AG04449 (cell line): ENCODE measurements around the gene PLLP.

Experiments used
- CTCF ChIA-PET: fragments of 350-600 bp; formaldehyde crosslinking; extraction: SDS; loops from one replicate; lab custom pipeline; 2021; ENCODE audit warnings: antibody characterized with exemption; lab: Yijun Ruan, JAX
- POLR2A ChIA-PET: fragments of 400-600, 350-600 bp; formaldehyde crosslinking; extraction: SDS; loops from one replicate; lab custom pipeline; 2020; ENCODE audit warnings: antibody characterized with exemption, inconsistent platforms; lab: Yijun Ruan, JAX
- DNase-seq: peaks from one replicate; pipeline ENCODE4 v3.0.0-alpha.2; 2010; ENCODE audit warnings: low read depth, low spot score
- H3K4me3 ChIP-seq: 2 replicates; pipeline ENCODE4 v1.5.1; 2011; ENCODE audit warnings: low read depth, mild to moderate bottlenecking, control low read depth, low read length
- TF ChIP-seq, protein P1 (sequence below): IDR thresholded peaks from one replicate; pipeline ENCODE4 v1.5.1; 2011; ENCODE audit warnings: mild to moderate bottlenecking, moderate library complexity, low read length, control low read depth, inconsistent platforms; ENCODE audit not compliant: insufficient read depth; ENCODE audit errors: missing control alignments

The PLLP gene

DNA sequence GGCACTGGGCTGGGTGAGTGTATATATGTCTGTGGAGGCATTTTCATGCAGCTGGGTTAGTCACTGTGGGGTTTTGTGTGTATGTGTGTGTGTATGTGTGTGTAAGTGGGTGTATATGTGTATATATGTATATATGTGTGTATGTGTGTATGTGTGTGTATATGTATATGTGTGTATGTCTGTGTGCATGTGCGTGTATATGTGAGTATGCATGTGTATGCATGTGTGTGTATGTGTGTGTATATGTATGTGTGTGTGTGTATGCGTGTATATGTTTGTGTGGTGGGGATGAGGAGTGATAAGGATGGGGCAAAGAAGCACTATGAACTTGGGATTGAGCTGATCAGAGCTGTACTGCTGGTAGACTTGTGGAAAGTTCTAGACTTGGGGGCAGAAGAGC lies 29.0 kb upstream of the PLLP start:
- DNase-seq = no peak
- ChIA-PET CTCF (interaction anchor here (1.0 to 27.9 kb wide), 2 partner anchors 14 to 108 kb away, joined by 4 to 923 read pairs; no protein-coding TSS in a partner anchor), POLR2A (no interaction called here)
- H3K4me3 ChIP-seq = no peak overlapping the region
- TF ChIP-seq, protein P1, sequence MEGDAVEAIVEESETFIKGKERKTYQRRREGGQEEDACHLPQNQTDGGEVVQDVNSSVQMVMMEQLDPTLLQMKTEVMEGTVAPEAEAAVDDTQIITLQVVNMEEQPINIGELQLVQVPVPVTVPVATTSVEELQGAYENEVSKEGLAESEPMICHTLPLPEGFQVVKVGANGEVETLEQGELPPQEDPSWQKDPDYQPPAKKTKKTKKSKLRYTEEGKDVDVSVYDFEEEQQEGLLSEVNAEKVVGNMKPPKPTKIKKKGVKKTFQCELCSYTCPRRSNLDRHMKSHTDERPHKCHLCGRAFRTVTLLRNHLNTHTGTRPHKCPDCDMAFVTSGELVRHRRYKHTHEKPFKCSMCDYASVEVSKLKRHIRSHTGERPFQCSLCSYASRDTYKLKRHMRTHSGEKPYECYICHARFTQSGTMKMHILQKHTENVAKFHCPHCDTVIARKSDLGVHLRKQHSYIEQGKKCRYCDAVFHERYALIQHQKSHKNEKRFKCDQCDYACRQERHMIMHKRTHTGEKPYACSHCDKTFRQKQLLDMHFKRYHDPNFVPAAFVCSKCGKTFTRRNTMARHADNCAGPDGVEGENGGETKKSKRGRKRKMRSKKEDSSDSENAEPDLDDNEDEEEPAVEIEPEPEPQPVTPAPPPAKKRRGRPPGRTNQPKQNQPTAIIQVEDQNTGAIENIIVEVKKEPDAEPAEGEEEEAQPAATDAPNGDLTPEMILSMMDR = no peak

DNA sequence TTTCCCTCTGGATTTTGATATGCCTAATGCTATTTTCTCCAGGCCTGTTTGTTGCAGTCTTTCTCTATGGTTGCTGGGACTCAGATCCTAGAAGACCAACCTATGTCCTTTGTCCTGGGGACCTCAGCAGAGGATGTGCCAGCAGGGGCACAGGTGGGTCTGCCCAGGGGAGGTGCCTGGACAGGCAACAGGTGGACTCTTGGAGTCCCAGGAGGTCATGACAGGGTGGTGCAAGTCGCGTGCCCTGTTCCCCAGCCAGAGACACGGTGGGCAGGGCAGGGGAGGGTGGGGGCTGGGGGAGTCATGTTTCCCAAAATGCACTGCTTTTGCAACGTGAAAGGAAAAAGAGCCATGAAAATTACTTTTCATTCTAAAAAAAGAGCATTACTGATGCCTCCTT lies 26.3 kb upstream of the PLLP start:
- ChIA-PET CTCF (interaction anchor here (0.6 to 27.9 kb wide), 3 partner anchors 9 to 111 kb away, joined by 4 to 923 read pairs (median 27); no protein-coding TSS in a partner anchor), POLR2A (no interaction called here)
- DNase-seq = no peak
- TF ChIP-seq, protein P1 = no peak
- H3K4me3 ChIP-seq = no peak overlapping the region

DNA sequence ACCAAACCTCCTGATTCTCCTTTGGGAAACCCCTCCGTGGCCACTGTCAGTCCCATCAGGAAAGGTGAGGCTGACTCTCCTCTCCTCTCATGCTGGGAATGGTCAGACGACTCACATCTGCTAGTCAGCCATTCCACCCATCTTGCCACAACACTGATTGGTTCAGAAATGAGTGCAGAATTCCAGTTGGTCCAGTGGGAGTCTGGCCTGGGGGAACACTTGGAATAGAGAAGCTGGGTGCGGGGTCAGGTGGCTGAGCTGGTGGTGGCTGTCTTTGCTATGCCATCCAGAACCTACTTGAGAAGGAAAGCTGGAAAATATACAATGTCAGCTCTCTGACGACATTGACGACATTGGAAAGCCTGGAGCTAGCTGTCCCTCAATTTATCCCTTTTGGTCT lies 23.6 kb upstream of the PLLP start:
- H3K4me3 ChIP-seq = no peak overlapping the region
- ChIA-PET CTCF (interaction anchor here (1.2 to 27.9 kb wide), 2 partner anchors 114 to 135 kb away, joined by 4 to 923 read pairs; no protein-coding TSS in a partner anchor), POLR2A (no interaction called here)
- TF ChIP-seq, protein P1 = no peak
- DNase-seq = no peak

DNA sequence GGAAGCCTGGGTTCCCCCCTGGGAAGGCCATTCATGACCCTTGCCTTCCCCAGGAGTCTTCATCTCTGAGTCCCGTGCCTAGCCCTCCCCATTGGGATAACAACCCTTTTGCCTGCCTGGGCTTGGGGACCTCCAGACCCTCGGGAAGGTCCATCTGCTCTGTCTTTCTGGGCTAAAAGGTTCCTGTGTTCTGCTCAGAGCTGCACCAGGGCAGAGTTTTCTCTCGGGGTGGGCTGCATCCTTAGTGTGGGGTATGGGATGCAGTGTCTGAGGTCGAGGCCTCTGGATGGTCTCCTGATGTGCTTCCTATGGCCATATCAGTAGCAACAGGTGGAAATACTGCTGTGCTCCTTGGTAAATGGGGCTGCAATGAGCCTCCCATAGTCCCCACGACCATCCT lies 22.9 kb upstream of the PLLP start:
- ChIA-PET CTCF (interaction anchor here (27.9 kb wide), 1 partner anchor 114 kb away, joined by 923 read pairs; no protein-coding TSS in a partner anchor), POLR2A (no interaction called here)
- TF ChIP-seq, protein P1 = no peak
- no peak for DNase-seq
- no peak overlapping the region for H3K4me3 ChIP-seq

DNA sequence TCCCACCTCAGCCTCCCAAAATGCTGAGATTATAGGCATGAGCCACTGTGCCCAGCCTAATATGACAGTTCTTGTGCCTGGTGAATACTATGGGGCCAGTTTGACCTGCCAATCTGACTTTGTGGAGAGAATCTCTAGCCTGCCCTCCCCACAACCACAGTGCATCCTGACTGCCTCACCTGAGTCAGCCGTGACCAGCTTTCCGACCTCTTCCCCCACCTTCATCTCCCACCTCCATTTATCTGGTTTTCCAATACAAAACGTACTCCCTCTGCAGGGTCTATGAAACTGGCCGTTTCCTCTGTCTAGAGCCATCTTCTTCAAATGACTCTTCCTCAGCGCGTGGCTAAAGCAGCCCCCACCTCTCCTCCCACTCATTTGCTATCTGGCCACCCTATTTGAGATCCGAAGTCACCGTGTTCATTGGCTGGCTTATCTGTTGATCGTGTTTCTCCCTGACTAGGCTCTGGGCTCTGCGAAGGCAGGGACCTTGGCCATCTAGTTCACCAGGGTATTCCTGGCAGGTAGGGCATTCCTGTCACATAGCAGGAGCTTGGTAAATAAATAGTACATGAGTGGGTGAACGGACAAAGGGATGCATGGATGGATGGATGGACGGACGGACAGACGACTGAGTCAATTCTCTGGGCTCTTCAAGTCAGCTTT lies 22.3 kb upstream of the PLLP start:
- no peak for DNase-seq
- CTCF ChIA-PET = interaction anchor here (27.9 kb wide), 1 partner anchor 115 kb away, joined by 923 read pairs; no protein-coding TSS in a partner anchor
- TF ChIP-seq, protein P1 = no peak
- H3K4me3 ChIP-seq = no peak overlapping the region
- POLR2A ChIA-PET = no interaction called here

DNA sequence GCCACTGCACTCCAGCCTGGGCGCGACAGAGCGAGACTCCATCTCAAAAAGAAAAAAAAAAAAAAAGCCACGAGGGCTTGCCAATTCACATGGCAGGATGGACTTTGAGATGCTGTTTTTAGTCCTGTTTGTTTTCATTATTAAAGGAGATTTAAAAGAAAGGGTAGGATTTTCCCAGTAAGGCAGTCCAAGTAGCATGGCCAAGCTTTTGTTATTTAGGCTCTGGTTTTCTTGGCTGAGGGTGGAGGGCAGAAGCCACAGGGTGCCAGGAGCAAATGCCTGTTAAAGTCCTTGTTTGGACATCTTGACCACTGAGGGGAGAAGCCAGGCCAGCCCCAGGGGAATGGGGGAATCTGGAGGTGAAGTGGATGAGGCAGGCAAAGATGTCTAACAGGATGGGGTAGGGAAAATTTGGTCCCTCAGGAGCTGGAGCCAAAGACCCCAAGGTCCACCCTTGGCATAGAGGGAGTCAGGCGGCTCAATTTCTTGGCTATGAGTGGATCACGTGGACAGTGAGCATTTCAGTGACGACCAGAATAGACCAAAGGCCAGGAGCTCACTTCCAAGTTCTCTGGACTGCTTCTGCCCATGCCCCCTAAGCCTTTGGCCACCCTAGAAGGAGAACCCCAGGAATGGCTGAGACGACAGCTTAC lies 20.8 kb upstream of the PLLP start:
- DNase-seq = no peak
- ChIA-PET CTCF (interaction anchor here (1.1 to 27.9 kb wide), 4 partner anchors 99 to 157 kb away, joined by 3 to 923 read pairs (median 40); partner anchors contain the start of gene CCL17), POLR2A (no interaction called here)
- no peak overlapping the region for H3K4me3 ChIP-seq
- TF ChIP-seq, protein P1 = no peak
